IPS-20b (cell line): ENCODE data around the gene BBS10.
"Not testable (repeated sequence)": the region's sequence is repeated elsewhere in the genome, so short reads cannot be mapped to it uniquely, and the experiment has no call there.

Source experiments
- H3K27ac ChIP-seq: one replicate; pipeline ENCODE4 v1.5.1; 2013; ENCODE audit warnings: low read length
- H3K27me3 ChIP-seq: 2 replicates; pipeline ENCODE4 v1.6.1; 2013; ENCODE audit warnings: mild to moderate bottlenecking, low read length, inconsistent platforms; ENCODE audit not compliant: insufficient read depth
- H3K36me3 ChIP-seq: 2 replicates; pipeline ENCODE4 v1.6.1; 2013; ENCODE audit warnings: low read depth, mild to moderate bottlenecking, inconsistent platforms, low read length, moderate library complexity; ENCODE audit not compliant: insufficient read depth
- H3K4me1 ChIP-seq: 2 replicates; pipeline ENCODE4 v1.6.1; 2013; ENCODE audit warnings: mild to moderate bottlenecking, control low read depth, inconsistent platforms, low read length, moderate library complexity; ENCODE audit not compliant: insufficient read depth
- H3K4me3 ChIP-seq: 2 replicates; pipeline ENCODE4 v1.5.1; 2013; ENCODE audit warnings: mild to moderate bottlenecking, low read length, inconsistent platforms
- H3K9ac ChIP-seq: 2 replicates; pipeline ENCODE4 v1.6.1; 2013; ENCODE audit warnings: low read depth, mild to moderate bottlenecking, inconsistent platforms, low read length, moderate library complexity
- H3K9me3 ChIP-seq: 2 replicates; pipeline ENCODE4 v1.6.1; 2013; ENCODE audit warnings: mild to moderate bottlenecking, low read depth, low read length, inconsistent platforms; ENCODE audit not compliant: insufficient read depth

Gene BBS10

DNA sequence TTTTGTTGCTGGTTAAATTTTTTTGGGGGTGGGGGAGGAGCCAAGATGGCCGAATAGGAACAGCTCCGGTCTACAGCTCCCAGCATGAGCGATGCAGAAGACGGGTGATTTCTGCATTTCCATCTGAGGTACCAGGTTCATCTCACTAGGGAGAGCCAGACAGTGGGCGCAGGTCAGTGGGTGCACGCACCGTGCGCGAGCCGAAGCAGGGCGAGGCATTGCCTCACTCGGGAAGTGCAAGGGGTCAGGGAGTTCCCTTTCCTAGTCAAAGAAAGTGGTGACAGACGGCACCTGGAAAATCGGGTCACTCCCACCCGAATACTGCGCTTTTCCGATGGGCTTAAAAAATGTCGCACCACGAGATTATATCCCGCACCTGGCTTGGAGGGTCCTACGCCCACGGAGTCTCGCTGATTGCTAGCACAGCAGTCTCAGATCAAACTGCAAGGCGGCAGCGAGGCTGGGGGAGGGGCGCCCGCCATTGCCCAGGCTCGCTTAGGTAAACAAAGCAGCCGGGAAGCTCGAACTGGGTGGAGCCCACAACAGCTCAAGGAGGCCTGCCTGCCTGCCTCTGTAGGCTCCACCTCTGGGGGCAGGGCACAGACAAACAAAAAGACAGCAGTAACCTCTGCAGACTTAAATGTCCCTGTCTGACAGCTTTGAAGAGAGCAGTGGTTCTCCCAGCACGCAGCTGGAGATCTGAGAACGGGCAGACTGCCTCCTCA is 28.5 kb downstream of the BBS10 start:
- not testable (repeated sequence) for H3K4me1 ChIP-seq, H3K27ac ChIP-seq, H3K9me3 ChIP-seq, H3K27me3 ChIP-seq, H3K9ac ChIP-seq, H3K4me3 ChIP-seq, H3K36me3 ChIP-seq

DNA sequence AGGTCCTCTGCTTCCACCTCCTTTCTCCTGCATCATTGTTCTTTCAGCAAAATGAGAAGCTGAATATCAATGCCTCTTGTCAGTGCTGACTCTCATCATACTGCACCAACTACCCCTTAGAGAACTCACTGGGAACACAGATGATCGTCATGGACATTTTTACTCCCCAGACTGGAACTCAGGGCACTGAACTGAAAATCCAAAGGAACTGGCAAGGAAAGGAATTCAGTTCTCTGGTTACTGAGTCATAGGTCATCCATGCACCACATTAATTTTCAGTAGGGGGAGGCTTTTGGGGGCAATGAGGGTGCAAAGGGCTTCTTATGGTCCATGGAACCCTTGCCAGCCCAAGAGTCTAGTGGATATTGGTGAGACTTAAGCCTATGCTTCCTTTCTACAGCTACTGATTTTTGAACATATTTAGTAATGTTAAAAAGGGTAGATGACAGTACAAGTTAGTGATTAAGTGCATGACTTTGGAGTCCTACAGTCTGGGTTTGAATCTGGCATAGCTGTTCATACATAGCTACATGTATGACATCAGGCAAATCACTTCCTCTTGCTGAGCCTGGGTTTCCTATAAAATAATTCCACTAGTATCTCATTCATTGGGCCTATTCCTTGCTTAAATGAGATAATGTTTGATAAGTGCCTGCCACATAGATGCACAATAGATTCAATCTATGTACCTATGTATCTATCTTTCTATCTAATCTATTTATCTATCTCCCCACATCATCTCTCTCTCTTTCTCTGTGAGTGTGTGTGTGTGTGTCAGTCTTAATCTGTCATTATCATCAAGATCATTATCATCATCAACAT is 29.2 kb downstream of the BBS10 start:
- H3K9ac ChIP-seq, result no peak overlapping the region
- H3K9me3 ChIP-seq, result no peaks in the 10 kb centered on the region
- H3K27me3 ChIP-seq, result no peaks in the 10 kb centered on the region
- no peak overlapping the region for H3K27ac ChIP-seq
- H3K4me3 ChIP-seq, result no peak overlapping the region
- no peaks in the 10 kb centered on the region for H3K4me1 ChIP-seq
- H3K36me3 ChIP-seq, result no peaks in the 10 kb centered on the region

DNA sequence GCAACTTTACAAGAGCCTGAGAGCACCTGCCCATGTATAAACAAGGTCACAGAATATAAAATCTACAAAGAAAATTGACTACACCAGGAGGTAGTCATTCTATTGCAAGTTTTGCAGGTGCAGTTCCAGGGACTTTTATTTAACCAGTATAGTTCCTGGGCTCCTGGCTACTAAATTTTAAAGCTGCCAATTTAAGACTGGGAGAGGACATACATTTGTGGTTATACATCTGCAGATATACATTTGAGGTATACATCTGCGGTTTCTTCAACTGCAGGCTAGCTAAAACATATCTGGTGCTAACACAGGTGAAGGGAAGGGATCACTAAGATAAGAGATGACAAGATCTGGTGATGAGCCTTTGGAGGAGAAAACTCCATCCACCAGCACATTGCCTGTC is 30.2 kb downstream of the BBS10 start:
- no peak overlapping the region for H3K9ac ChIP-seq
- no peaks in the 10 kb centered on the region for H3K27me3 ChIP-seq
- H3K36me3 ChIP-seq, result no peaks in the 10 kb centered on the region
- no peaks in the 10 kb centered on the region for H3K9me3 ChIP-seq
- no peak overlapping the region for H3K27ac ChIP-seq
- H3K4me3 ChIP-seq, result no peak overlapping the region
- H3K4me1 ChIP-seq, result no peaks in the 10 kb centered on the region

DNA sequence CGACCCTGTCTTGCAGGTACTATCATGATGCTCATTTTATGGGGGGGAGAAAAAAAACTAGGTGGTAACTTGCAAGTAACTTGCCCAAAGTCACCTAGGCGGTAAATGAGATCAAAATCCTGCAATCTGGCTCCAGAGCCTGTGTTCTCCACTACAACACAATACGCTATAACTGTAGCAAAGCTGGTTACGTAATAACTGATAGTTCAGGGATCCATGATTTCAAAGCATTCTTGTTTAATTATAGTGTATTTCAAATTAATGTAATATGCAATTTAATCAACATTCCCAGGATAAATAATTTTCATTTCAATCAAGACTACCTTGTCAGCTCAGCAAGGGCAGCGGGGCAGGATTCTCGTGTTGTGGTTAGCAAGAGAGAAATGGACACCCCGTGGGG is 31.7 kb downstream of the BBS10 start:
- Histone ChIP-seq H3K36me3 (no peaks in the 10 kb centered on the region), H3K9ac (no peak overlapping the region), H3K4me3 (no peak overlapping the region), H3K27ac (no peak overlapping the region), H3K4me1 (peaks cover 7% of the 10 kb centered on the region; the same call in 1 of the 2 replicates), H3K27me3 (no peaks in the 10 kb centered on the region), H3K9me3 (no peaks in the 10 kb centered on the region)

DNA sequence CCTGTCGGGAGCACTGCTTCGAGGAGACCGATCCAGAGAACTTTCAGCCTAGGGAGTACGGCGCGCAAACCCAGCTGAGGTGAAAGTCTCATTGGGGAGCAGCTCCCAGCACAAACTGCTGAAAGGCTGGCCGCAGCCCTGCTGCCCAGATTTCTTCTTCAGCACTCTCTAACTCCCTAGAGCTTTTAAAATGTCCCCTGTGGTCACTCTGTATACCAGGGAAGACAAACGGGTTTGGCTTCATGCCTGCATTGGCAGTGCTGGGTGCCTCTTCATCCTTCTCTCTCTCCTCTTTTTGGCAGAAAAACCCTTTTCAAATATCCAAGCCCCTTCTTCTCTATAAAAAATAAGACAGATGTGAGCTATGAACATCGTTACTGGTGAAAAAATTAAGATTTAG is 34.9 kb downstream of the BBS10 start:
- no peaks in the 10 kb centered on the region for H3K27me3 ChIP-seq
- H3K9me3 ChIP-seq, result no peaks in the 10 kb centered on the region
- no peaks in the 10 kb centered on the region for H3K36me3 ChIP-seq
- H3K4me1 ChIP-seq, result peaks cover 7% of the 10 kb centered on the region; the same call in 1 of the 2 replicates
- H3K27ac ChIP-seq, result no peak overlapping the region
- no peak overlapping the region for H3K9ac ChIP-seq
- no peak overlapping the region for H3K4me3 ChIP-seq

DNA sequence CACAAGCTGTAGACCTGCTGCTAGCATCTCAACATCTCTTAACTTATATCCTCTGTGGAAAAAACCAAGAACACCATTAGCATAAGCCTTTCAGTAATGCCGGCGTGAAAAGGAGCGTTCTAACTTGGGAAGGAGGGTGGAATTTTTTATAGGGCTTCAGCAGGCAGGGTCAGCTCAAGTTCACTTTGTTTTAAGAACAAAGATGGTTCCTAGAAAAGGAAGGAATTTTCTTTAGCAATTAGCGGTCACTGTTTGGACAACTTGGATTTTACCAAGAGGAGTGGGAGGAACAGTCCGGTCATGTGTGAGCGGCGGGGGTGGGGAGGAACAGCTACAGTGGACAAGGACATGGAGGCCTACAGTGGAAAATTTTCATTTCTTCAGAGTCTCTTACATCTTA is 35.9 kb downstream of the BBS10 start:
- no peak overlapping the region for H3K9ac ChIP-seq
- no peaks in the 10 kb centered on the region for H3K9me3 ChIP-seq
- peaks cover 7% of the 10 kb centered on the region; the same call in 1 of the 2 replicates for H3K4me1 ChIP-seq
- H3K27ac ChIP-seq, result no peak overlapping the region
- H3K27me3 ChIP-seq, result no peaks in the 10 kb centered on the region
- H3K4me3 ChIP-seq, result no peak overlapping the region
- H3K36me3 ChIP-seq, result no peaks in the 10 kb centered on the region

DNA sequence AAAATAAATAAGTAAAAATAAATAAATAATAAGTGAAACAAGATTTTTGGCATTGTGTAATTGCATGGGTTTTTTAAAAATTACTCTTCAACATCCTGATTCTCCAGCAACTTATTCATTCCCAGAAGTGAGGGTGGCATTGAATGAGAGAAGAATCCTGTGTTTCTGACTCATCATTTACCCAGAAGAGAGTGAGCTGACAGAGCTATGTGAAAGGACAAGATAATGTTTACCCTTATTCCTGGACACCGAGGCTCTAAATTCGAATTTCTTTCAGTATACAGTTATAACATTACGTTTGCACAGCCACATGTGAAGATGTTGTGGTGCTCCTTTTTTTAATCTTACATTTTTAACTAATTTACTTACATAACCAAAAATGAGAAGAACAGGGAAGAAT is 36.4 kb downstream of the BBS10 start:
- Histone ChIP-seq H3K27me3 (no peaks in the 10 kb centered on the region), H3K9ac (no peak overlapping the region), H3K4me1 (peaks cover 7% of the 10 kb centered on the region; the same call in 1 of the 2 replicates), H3K4me3 (no peak overlapping the region), H3K36me3 (no peaks in the 10 kb centered on the region), H3K9me3 (no peaks in the 10 kb centered on the region), H3K27ac (no peak overlapping the region)

DNA sequence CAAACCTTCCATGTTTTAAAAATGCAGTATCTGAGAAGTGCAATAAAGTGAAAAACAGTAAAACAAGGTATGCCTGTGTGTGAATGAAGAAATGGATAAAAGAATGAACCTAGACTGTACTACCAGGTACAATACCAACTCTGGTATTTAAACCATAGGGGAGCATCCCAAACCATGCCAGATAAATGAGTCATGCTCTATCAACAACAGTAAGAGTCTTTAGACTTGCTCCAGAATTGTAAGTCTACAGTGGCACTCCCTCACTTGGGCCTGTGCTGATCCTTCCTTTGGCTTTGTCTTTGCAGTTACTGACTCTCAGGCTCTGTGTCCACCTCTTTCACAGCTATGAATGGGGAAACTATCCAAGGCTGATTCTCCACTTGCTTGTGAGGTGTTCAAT is 38.1 kb downstream of the BBS10 start:
- H3K27me3 ChIP-seq, result no peaks in the 10 kb centered on the region
- no peak overlapping the region for H3K27ac ChIP-seq

DNA sequence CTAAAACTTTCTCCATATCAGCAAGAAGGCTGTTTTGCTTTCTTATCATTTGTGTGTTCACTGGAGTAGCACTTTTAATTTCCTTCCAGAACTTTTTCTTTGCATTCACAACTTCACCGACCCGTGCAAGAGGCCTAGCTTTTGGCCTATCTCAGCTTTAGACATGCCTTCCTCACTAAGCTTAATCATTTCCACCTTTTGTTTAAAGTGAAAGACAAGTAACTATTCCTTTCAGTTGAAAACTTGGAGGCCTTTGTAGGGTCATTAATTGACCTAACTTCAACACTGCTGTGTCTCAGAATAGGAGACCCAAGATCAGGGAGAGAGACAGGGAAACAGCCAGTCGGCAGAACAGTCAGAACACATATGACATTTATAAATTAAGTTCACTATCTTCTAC is 39.3 kb downstream of the BBS10 start:
- Histone ChIP-seq H3K27ac (no peak overlapping the region), H3K4me3 (no peak overlapping the region), H3K9ac (no peak overlapping the region)

More for the DNA sequence above, 38.1 kb downstream of the BBS10 start:
- Histone ChIP-seq H3K9ac (no peak overlapping the region), H3K4me3 (no peak overlapping the region), H3K9me3 (no peaks in the 10 kb centered on the region), H3K4me1 (peaks cover 7% of the 10 kb centered on the region; the same call in 1 of the 2 replicates), H3K36me3 (no peaks in the 10 kb centered on the region)

DNA sequence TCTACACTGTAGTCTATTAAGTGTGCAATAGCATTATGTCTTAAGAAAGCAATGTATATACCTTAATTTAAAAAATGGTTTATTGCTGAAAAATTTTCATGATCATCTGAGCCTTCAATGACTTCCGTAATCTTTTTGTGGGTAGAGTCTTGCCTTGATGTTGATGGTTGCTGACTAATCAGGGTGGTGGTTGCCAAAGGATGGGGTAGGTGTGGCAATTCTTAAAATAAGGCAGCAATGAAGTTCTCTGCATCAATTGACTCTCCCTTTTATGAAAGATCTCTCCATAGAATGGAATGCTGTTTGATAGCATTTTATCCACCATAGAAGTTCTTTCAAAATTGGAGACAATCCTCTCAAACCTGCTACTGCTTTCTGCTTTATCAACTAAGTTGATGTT is 41.1 kb downstream of the BBS10 start:
- Histone ChIP-seq H3K9ac (no peak overlapping the region), H3K27ac (no peak overlapping the region), H3K4me1 (peaks cover 3% of the 10 kb centered on the region; the same call in 1 of the 2 replicates), H3K4me3 (no peak overlapping the region), H3K36me3 (no peaks in the 10 kb centered on the region), H3K9me3 (no peaks in the 10 kb centered on the region), H3K27me3 (no peaks in the 10 kb centered on the region)

More for the DNA sequence above, 39.3 kb downstream of the BBS10 start:
- Histone ChIP-seq H3K36me3 (no peaks in the 10 kb centered on the region), H3K27me3 (no peaks in the 10 kb centered on the region), H3K4me1 (peaks cover 7% of the 10 kb centered on the region; the same call in 1 of the 2 replicates), H3K9me3 (no peaks in the 10 kb centered on the region)

DNA sequence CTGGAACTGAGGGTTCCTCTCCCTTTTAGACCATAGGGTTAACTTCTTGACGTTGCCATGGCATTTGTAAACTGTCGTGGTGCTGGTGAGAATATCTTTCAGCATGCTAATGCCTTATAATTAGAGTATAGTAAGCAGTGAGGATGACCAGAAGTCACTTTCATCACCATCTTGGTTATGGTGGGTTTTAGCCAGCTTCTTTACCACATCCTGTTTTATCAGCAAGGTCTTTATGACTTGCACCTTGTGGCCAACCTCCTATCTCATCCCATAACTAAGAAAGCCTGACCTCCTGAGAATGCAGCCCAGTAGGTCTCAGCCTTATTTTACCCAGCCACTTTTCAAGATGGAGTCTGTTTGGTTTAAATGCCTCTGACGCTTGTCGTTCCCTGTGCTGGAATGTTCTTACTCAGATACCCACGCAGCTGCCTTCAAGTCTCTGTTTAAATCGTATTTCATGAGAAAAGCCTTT is 44.2 kb downstream of the BBS10 start:
- Histone ChIP-seq H3K4me1 (peaks cover 5% of the 10 kb centered on the region), H3K4me3 (no peak overlapping the region), H3K9ac (no peak overlapping the region), H3K27ac (no peak overlapping the region), H3K27me3 (no peaks in the 10 kb centered on the region), H3K9me3 (no peaks in the 10 kb centered on the region), H3K36me3 (no peaks in the 10 kb centered on the region)

DNA sequence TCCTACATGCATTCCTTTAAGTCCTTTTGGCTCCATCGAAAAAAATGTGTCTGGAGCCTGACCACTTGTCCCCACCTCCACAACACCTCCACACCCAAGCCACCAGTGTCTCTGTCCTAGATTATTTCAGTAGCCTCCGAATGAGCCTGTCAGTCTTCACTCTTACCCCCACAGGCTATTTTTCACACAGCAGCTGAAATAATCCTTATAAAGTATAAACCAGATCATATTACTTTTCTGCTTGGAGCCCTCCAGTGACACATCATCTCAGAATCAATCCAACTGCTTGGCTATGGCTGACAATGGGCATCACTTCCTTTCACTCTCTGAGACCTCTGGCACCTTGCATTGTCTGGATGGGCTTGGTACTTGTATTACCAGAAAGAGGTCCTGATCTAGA is 44.9 kb downstream of the BBS10 start:
- Histone ChIP-seq H3K36me3 (no peaks in the 10 kb centered on the region), H3K27me3 (no peaks in the 10 kb centered on the region), H3K27ac (no peak overlapping the region), H3K4me1 (peaks cover 5% of the 10 kb centered on the region), H3K9ac (no peak overlapping the region), H3K9me3 (no peaks in the 10 kb centered on the region), H3K4me3 (no peak overlapping the region)
